ENCODE data around the gene SMAP2. TPM values are rescaled to one million over a fixed set of nuclear protein-coding genes. Genes with fewer than 3 reads are reported as not detected.
"Not testable (repeated sequence)": the region's sequence is repeated elsewhere in the genome, so short reads cannot be mapped to it uniquely, and the experiment has no call there.

The SMAP2 gene
- total RNA-seq, 1 donor from 2014 or later: 6.4 TPM

DNA sequence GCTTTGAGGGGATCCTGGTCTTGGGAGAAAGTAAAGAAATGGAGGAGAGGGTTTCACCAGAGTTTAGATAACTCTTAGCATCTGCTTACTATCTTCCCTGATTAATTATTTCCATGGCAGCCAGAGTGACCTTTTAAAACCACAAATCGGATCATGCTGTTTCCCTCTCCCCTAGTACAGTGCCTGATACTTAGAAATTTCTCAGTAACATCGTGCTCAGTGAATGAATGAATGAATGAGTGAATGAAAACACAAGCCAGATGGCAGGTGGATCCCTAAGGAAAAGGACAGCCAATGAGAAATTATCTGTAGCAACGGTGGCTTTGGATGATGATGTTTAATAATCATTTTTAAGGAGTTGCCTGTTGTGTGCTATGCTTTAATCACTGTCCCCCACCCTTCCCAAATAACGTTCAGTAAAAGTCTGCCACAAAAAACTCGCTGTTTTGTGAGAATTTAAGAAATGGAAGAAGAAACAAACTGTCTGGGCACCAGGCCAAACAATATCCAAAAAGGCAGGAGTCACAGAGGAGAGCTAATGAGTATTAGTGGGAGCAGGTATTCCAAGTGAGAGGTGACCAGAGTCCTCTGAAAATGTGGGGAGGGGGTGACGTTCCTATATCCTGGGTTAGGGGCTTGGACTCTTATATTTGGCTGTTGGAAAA is 737 bp upstream of the SMAP2 start:
- DNase-seq (ENCODE audit: low read depth, low spot score): no peak

DNA sequence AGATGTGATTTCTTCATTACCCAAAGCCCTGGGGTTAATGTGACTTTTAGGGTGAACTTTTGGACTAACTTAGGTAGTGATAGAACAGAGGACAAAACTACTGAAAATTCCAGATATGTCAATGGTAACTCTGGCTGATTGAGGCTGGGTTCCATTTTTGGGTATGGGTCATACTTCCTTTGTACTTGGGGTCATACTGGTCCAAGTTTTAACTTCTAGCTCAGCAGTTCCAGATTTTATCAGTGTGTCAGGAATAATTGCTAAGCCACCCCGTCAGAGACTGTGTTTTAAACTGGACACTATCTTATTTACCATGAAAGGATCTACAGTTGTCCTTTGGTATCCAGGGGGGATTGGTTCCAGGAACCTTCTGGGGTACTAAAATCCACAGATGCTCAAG is 4.0 kb downstream of the SMAP2 start:
- no peak for DNase-seq (ENCODE audit: low read depth, low spot score)

DNA sequence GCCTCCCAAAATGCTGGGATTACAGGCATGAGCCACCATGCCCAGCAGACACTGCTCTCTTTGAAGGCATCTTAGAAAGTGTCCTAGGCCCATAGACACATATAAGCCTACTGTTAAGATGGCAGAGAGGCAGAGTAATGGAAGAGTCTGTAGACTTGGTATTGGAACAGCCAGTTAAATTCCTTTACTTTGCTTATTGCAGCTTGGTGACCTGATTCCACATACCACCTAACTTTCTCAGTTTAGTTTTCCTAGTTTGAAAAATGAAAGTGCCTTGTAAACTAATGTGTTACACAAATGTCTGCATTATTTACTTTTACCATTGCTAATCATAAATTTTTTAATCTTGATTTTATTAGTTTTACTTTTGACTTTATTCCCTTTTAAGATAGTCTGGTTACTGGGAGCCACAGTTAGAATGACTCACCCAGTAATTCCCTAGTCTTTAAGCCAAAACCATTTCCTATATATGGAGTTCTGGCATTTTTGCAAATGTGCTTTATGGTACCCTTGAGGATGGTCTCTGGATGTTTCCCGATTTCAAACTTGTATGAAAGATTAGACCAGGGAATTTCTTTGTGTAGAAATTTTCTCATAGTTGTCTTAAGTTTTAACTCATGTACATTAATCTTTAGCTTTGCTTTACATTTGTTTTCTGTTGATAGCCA is 6.4 kb downstream of the SMAP2 start:
- no peak for DNase-seq (ENCODE audit: low read depth, low spot score)

DNA sequence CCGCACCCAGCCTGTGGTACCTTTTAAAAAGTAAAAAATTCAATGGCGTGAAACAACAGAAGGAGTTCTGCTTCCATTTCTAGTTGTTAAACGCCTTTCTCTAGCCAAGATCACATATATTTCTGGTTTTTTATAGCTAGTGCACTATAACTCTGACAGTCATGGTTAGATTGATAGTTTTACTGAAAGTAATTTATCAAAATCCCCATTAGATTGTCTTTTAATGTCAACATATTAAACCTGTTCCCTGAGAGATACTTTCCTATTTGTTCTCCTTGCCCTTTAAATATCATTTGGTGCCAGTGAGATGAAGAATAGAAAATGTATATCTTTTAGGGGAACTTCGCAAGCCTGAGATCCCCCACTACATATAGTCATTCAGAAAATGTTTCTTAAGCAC is 7.3 kb downstream of the SMAP2 start:
- DNase-seq (ENCODE audit: low read depth, low spot score): no peak

DNA sequence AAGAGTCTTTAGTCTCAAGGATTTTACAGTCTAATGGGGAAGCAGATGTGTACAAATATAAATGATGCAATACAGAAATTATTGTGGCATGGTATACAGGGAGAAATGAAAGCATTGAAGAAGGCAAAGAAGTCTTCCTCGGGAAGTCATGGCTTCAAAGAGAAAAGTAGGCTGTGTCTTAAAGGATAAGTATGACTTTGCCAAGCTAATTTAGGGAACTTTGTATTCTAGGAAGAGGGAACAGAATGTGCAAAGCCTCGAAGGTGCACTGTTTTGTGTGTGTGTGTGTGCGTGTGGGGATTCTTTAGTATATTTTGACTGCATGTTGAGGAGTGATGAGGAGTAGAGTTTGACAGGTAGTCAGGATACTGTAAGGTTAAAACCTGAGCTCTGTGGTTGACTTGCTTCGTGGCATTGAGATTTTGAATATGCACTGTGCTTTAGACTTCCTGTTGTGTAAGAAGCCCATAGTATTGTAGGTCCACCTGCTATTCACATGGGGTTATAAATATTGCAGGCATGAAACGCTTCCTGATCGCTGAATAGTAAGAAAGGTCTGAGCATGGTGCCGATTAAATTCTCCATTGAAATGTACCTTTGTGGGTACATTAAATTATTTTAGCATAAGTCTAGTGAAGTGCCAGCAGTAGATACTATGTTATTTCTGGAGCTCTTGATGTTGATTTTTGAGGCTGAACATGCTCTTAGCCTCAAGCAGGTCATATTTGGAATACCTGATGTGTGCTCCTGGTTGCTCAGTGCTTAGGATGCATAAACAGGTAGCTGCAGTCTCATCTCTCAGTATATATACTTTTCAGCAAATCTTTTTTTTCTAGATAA is 8.0 kb downstream of the SMAP2 start:
- no peak for DNase-seq (ENCODE audit: low read depth, low spot score)

DNA sequence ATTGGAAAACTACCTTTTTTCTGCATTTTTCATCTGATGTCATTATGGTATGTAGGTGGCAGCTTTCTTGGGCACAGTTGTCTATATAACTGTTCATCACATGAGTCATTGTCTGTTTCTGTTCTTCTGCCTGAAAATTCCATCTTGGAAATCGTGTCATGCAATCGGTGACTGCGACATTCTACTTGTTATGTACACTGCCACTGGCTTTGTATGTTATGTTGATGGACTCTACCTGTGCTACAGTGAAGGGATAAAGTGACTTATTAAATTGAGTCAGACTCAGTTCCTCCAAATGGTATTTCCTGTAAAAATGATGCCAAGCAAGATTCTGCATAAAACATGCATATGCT is 8.6 kb downstream of the SMAP2 start:
- no peak for DNase-seq (ENCODE audit: low read depth, low spot score)

GRCh38 chr1:40382601-40383000 is 9.1 kb downstream of the SMAP2 start:
- DNase-seq (ENCODE audit: low read depth, low spot score): no peak

- no peak for DNase-seq (ENCODE audit: low read depth, low spot score)
These were observed 9.6 kb downstream of the SMAP2 start for GRCh38 chr1:40383095-40383487.

- no peak for DNase-seq (ENCODE audit: low read depth, low spot score)
These were observed 10.2 kb downstream of the SMAP2 start for GRCh38 chr1:40383488-40384412.

- DNase-seq (ENCODE audit: low read depth, low spot score): no peak
These were observed 10.9 kb downstream of the SMAP2 start for GRCh38 chr1:40384413-40384762.

- no peak for DNase-seq (ENCODE audit: low read depth, low spot score)
These were observed 11.4 kb downstream of the SMAP2 start for GRCh38 chr1:40384887-40385286.

DNA sequence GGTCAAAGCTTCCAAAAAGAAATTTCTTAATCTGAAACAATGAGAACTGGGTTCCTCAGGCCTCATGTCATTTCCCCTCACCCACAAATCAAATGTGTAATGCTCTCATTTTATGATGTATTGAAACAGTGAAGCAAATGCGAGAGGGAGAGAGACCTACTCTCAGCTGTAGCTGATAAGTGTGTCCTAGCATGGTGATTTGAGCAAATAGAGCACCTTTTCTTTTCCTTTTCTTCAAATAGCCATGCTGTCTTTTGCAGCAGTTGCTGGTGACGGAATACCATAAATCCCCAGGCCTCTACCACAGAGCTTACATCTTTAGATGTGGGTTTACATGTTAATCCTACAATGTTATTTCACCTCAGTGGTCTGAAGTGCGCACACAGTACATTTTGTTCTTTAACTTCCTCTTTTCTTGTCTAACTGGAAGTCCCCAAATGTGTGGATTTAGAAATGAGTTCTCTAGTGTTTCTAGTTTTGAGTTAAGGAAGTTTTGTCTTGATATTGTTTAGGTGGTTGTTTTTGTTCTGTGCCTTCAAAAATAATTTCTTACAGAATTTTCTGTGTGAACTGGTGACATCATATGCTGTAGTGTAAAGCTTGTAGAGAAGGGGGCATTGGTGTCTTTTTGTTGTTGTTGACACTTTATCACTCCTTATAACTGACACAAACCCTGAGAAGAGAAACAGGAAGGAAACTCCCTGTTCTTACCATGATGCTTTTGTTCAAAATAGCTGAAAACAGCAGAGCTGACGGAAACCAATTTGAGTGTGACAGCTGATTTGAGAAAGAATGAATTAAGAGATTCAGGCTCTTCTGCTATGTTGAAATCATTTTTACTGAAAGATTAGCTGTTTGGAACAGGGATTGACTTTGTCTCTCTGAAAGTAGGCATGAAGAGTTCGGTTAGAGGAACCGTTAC is 12.2 kb downstream of the SMAP2 start:
- no peak for DNase-seq (ENCODE audit: low read depth, low spot score)

DNA sequence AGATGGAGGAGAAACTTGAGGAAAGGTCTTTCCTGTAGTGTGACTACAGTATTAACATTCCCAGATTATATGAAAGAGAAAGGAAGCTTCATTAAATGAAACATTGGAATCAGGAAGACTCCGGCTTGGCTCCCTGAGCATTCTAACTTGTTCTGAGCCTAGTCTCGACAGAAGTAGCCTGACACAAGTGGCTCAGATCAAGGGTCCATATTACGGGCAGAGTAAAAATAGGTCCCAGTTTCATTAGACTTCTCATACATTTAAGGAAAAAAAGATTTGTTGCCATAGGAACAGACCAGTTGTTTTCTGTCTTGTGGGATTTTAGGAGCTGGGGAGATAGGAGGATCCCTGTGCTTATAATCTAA is 12.8 kb downstream of the SMAP2 start:
- no peak for DNase-seq (ENCODE audit: low read depth, low spot score)

DNA sequence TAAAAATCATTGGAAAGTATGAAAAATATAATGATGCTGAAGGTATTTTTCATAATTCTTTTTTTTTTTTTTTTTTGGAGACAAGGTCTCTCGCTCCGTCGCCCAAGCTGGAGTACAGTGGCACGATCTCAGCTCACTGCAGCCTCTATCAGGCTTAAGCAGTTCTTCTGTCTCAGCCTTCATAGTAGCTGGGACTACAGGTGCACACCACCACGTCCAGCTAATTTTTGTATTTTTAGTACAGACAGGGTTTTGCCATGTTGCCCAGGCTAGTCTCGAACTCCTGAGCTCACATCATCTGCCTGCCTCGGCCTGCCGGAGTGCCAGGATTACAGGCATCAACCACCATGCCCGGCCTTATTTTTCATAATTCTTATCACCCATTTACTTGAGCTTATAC is 13.3 kb downstream of the SMAP2 start:
- no peak for DNase-seq (ENCODE audit: low read depth, low spot score)

GRCh38 chr1:40387381-40388306 is 14.1 kb downstream of the SMAP2 start:
- DNase-seq (ENCODE audit: low read depth, low spot score): not testable (repeated sequence)

- DNase-seq (ENCODE audit: low read depth, low spot score): not testable (repeated sequence)
These were observed 15.2 kb downstream of the SMAP2 start for GRCh38 chr1:40388456-40389321.

DNA sequence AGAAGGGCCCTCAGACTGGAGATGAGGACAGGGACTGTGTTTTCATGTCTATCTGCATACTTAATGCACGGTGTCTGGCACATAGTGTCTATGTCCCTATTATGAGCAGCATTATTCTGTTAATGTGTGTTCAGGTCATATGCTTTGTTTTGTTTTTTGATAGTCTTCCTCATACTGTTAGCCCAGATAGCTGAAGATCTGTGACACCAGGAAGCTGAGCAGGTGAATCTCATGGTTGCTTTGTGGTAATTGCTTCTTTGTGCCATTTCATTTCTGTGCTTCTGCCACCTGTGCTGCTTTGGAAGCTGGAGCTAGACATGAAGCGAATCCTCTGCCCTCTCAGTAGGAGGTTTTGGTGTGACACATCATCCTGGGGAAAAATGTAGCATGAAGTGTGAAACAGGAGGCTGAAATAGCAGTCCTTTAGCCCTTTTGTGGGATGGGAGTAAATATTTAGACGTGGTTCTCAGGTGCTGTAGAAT is 15.8 kb downstream of the SMAP2 start:
- DNase-seq (ENCODE audit: low read depth, low spot score): no peak

- DNase-seq (ENCODE audit: low read depth, low spot score): no peak
These were observed 16.5 kb downstream of the SMAP2 start for GRCh38 chr1:40389871-40390560.

Data from pulmonary artery endothelial cell (primary cell).